HL-60 (cell line): ENCODE data around the gene ZCCHC24.

Experiments
- CTCF ChIP-seq: IDR thresholded peaks from one replicate; pipeline ENCODE4 v1.5.1; 2011; ENCODE audit warnings: low read length, control low read depth, inconsistent platforms; ENCODE audit not compliant: insufficient read depth
- SPI1 ChIP-seq: IDR thresholded peaks from 2 replicates; pipeline ENCODE4 v1.6.1; 2012; ENCODE audit warnings: low read depth, mild to moderate bottlenecking, borderline replicate concordance

GRCh38 chr10:79460687-79461086 lies 15.3 kb upstream of the ZCCHC24 start:
- TF ChIP-seq CTCF, result no peak
- TF ChIP-seq SPI1, result no peak
